T follicular helper cell (primary cell): ENCODE results near the gene SELE.
"Not testable (repeated sequence)": the region's sequence is repeated elsewhere in the genome, so short reads cannot be mapped to it uniquely, and the experiment has no call there.

Experiments used
- DNase-seq: peaks from one replicate; pipeline ENCODE4 v3.0.0-alpha.2; 2020; ENCODE audit warnings: low read depth

Gene SELE

DNA sequence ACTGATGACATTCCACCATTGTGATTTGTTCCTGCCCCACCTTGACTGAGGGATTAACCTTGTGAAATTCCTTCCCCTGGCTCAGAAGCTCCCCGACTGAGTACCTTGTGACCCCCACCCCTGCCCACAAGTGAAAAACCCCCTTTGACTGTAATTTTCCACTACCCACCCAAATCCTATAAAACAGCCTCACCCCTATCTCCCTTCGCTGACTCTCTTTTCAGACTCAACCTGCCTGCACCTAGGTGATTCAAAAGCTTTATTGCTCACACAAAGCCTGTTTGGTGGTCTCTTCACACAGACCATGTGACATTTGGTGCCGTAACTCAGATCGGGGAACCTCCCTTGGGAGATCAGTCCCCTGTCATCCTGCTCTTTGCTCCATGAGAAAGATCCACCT lies 50.7 kb downstream of the SELE start:
- not testable (repeated sequence) for DNase-seq

GRCh38 chr1:169682071-169682470 lies 51.8 kb downstream of the SELE start:
- DNase-seq, result no peak

GRCh38 chr1:169681140-169681539 lies 52.7 kb downstream of the SELE start:
- no peak for DNase-seq

DNA sequence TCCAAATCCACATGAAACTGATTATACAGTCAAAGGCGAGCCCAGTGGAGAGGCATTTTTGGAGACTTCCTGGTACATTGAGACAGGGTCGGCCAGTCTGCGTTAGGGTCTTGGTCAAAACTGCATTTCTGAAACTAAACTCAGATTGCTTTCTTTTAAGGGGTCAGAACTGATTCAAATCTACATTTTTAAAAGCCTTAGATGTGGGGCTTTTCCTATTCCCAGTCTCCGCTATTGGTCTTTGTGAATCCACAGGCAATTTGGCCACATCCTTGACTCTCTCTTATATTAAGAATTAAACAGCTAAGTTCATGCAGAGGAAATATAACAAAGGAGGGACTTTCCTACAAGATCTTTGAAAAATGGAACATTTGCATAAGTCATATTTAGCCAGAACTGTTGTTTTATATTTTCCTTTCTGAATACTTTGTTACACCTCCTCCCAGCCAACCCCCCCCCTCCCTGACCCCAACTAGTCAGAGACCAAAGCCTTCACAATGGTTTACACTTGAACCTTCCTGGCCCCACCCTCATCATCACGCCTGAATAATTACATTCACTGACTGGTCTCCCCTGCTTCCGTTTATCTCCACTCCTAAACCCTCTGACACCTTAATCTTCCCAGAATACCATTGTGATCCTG lies 53.4 kb downstream of the SELE start:
- no peak for DNase-seq

GRCh38 chr1:169679692-169680091 lies 54.2 kb downstream of the SELE start:
- no peak for DNase-seq

DNA sequence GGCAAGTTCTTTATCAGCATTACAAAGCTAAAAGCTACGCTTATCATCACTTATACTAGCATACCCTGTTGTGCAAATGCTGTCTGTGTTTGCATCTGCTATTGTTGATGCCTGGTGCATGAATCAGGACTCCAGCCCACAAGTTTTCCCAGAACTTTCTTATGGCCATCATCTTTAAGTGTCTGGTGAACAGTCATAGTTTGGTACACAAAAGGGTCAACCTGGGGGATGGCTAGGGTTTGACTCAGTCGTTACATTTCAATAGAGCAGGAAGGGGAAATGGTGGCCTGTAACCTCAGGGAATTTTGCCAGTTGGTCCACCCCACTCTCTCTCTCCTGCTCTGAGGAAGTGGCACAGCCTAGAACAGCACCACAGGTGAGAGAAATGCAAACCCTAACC lies 57.9 kb downstream of the SELE start:
- DNase-seq, result no peak
